ENCODE data around the gene PMAIP1.

DNA sequence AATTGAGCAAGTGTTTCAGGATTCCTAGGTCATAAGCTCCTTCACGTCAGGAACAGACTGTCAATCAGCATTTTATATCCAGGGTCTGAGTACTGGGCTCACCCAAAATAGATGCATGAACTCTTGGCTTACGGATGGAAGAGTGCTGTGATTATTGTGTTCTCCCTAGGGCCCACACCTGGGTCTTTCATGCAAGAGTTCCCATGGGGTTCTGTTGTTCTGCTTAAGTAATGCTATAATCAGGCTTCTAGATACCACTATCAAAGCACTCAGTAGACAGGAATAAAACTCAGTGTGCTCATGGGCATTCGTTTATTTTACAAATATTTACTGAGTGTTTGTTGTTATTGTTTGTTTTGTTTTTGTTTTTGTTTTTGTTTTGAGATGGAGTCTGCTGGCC lies 46.4 kb upstream of the PMAIP1 start:
- TF ChIP-seq CTCF (IDR thresholded peaks at IDR 0.05), result no peak
- no peak for TF ChIP-seq POLR2A (IDR thresholded peaks at IDR 0.05)

Measured in heart left ventricle (tissue), 13 donors.